Cerebellar nuclear complex (tissue), 1 donor: ENCODE measurements around the gene TTC34.
"Not testable (repeated sequence)": the region's sequence is repeated elsewhere in the genome, so short reads cannot be mapped to it uniquely, and the experiment has no call there.

ENCODE experiments used
- DNase-seq, 2 experiments: peaks; one replicate each; lab custom pipeline; 2025; lab: John Stamatoyannopoulos, UW

Gene TTC34

DNA sequence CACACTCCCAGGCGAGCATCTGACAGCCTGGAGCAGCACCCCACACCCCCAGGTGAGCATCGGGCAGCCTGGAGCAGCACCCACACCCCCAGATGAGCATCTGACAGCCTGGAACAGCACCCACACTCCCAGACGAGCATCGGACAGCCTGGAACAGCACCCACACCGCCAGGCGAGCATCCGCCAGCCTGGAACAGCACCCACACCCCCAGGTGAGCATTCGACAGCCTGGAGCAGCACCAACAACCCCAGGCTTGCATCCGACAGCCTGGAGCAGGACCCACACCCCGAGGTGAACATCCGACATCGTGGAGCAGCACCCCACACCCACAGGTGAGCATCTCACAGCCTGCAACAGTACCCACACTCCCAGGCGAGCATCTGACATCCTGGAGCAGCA is 42.1 kb downstream of the TTC34 start:
- DNase-seq = not testable (repeated sequence)

DNA sequence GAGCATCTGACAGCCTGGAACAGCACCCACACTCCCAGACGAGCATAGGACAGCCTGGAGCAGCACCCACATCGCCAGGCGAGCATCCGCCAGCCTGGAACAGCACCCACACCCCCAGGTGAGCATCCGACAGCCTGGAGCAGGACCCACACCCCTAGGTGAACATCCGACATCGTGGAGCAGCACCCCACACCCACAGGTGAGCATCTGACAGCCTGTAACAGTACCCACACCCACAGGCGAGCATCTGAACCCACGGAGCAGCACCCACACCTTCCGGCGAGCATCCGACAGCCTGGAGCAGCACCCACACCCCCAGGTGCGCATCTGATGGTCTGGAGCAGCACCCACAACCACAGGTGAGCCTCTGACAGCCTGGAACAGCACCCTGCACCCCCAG is 44.0 kb downstream of the TTC34 start:
- not testable (repeated sequence) for DNase-seq

DNA sequence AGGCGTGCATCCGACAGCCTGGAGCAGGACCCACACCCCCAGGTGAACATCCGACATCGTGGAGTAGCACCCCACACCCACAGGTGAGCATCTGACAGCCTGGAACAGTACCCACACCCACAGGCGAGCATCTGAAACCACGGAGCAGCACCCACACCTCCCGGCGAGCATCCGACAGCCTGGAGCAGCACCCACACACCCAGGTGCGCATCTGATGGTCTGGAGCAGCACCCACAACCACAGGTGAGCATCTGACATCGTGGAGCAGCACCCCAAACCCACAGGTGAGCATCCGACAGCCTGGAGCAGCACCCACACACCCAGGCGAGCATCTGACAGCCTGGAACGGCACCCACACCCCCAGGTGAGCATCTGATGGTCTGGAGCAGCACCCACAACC is 46.1 kb downstream of the TTC34 start:
- DNase-seq = not testable (repeated sequence)

DNA sequence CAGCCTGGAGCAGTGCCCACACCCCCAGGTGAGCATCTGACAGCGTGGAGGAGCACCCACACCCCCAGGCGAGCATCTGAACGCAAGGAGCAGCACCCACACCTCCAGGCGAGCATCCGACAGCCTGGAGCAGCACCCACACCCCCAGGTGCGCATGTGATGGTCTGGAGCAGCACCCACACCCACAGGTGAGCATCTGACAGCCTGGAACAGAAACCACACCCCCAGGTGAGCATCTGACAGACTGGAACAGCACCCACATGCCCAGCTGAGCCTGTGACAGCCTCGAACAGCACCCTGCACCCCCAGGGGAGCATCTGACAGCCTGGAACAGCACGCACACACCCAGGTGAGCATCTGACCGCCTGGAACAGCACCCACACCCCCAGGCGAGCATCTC is 46.9 kb downstream of the TTC34 start:
- not testable (repeated sequence) for DNase-seq

DNA sequence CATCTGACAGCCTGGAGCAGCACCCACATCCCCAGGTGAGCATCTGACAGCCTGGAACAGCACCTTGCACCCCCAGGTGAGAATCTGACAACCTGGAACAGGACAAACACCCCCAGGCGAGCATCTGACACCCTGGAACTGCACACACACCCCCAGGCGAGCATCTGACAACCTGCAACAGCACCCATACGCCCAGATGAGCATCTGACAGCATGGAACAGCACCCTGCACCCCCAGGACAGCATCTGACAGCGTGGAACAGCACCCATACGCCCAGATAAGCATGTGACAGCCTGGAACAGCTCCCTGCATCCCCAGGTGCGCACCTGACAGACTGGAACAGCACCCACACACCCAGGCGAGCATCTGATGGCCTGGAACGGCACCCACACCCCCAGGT is 49.0 kb downstream of the TTC34 start:
- not testable (repeated sequence) for DNase-seq

DNA sequence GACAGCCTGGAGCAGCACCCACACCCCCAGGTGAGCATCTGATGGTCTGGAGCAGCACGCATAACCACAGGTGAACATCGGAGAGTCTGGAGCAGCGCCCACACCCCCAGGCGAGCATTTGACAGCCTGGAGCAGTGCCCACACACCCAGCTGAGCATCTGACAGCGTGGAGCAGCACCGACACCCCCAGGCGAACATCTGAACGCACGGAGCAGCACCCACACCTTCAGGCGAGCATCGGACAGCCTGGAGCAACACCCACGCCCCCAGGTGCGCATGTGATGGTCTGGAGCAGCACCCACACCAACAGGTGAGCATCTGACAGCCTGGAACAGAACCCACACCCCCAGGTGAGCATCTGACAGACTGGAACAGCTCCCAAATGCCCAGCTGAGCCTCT is 49.6 kb downstream of the TTC34 start:
- DNase-seq = not testable (repeated sequence)

DNA sequence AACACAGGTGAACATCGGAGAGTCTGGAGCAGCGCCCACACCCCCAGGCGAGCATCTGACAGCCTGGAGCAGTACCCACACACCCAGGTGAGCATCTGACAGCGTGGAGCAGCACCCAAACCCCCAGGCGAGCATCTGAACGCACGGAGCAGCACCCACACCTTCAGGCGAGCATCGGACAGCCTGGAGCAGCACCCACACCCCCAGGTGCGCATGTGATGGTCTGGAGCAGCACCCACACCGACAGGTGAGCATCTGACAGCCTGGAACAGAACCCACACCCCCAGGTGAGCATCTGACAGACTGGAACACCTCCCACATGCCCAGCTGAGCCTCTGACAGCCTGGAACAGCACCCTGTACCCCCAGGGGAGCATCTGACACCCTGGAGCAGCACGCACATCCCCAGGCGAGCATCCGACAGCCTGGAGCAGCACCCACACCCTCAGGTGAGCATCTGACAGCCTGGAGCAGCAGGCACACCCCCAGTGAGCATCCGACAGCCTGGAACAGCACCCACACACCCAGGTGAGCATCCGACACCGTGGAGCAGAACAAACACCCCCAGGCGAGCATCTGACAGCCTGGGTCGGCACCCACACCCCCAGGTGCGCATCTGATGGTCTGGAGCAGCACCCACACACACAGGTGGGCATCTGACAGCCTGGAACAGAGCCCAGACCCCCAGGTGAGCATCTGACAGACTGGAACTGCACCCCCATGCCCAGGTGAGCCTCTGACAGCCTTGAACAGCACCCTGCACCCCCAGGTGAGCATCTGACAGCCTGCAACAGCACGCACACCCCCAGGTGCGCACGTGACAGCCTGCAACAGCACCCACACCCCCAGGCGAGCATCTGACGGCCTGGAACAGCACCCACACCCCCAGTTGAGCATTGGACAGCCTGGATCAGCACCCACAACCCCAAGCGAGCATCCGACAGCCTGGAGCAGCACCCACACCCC is 50.4 kb downstream of the TTC34 start:
- not testable (repeated sequence) for DNase-seq

DNA sequence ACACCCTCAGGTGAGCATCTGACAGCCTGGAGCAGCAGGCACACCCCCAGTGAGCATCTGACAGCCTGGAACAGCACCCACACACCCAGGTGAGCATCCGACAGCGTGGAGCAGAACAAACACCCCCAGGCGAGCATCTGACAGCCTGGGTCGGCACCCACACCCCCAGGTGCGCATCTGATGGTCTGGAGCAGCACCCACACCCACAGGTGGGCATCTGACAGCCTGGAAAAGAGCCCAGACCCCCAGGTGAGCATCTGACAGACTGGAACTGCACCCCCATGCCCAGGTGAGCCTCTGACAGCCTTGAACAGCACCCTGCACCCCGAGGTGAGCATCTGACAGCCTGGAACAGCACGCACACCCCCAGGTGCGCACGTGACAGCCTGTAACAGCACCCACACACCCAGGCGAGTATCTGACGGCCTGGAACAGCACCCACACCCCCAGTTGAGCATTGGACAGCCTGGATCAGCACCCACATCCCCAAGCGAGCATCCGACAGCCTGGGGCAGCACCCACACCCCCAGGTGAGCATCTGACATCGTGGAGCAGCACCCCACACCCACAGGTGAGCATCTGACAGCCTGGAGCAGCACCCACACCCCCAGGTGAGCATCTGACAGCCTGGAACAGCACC is 51.3 kb downstream of the TTC34 start:
- DNase-seq = not testable (repeated sequence)

DNA sequence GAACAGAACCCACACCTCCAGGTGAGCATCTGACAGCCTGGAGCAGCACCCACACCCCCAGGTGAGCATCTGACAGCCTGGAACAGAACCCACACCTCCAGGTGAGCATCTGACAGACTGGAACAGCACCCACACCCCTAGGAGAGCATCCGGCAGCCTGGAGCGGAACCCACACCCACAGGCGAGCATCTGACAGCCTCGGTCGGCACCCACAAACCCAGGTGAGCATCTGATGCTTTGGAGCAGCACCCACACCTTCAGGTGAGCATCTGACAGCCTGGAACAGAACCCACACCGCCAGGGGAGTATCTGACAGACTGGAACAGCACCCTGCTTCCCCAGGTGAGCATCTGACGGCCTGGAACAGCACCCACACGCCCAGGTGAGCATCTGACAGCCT is 52.9 kb downstream of the TTC34 start:
- not testable (repeated sequence) for DNase-seq

DNA sequence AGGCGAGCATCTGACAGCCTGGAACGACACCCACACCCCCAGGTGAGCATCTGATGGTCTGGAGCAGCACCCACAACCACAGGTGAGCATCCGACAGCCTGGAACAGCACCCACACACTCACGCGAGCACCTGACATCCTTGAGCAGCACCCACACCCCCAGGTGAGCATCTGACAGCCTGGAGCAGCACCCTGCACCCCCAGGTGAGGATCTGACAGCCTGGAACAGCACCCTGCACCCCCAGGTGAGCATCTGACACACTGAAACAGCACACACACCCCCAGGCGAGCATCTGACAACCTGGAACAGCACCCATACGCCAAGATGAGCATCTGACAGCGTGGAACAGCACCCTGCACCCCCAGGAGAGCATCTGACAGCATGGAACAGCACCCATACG is 106.7 kb downstream of the TTC34 start:
- DNase-seq = not testable (repeated sequence)

DNA sequence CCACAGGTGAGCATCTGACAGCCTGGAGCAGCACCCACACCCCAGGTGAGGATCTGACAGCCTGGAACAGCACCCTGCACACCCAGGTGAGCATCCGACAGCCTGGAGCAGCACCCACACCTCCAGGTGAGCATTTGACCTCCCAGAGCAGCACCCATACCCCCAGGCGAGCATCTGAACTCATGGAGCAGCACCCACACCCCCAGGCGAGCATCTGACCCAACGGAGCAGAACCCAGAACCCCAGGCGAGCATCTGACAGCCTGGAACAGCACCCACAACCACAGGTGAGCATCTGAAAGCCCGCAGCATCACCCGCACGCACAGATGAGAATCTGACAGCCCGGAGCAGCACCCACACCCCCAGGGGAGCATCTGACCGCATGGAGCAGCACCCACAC is 111.3 kb downstream of the TTC34 start:
- not testable (repeated sequence) for DNase-seq

DNA sequence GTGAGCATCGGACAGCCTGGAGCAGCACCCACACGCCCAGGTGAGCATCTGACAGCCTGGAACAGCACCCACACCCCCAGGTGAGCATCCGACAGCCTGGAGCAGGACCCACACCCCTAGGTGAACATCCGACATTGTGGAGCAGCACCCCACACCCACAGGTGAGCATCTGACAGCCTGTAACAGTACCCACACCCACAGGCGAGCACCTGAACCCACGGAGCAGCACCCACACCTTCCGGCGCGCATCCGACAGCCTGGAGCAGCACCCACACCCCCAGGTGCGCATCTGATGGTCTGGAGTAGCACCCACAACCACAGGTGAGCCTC is 113.2 kb downstream of the TTC34 start:
- DNase-seq = not testable (repeated sequence)

DNA sequence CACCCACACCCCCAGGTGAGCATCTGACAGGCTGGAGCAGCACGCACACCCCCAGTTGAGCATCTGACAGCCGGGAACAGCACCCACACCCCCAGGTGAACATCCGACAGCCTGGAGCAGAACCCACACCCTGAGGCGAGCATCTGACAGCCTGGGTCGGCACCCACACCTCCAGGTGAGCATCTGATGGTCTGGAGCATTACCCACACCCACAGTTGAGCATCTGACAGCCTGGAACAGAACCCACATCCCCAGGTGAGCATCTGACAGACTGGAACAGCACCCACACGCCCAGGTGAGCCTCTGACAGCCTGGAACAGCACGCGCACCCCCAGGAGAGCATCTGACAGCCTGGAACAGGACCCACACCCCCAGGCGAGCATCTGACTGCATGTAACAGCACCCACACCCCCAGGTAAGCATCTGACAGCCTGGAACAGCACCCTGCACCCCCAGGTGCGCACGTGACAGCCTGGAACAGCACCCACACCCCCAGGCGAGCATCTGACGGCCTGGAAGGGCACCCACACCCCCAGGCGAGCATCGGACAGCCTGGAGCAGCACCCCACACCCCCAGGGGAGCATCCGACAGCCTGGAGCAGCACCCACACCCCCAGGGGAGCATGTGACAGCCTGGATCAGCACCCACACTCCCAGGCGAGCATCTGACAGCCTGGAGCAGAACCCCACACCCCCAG is 113.7 kb downstream of the TTC34 start:
- not testable (repeated sequence) for DNase-seq

DNA sequence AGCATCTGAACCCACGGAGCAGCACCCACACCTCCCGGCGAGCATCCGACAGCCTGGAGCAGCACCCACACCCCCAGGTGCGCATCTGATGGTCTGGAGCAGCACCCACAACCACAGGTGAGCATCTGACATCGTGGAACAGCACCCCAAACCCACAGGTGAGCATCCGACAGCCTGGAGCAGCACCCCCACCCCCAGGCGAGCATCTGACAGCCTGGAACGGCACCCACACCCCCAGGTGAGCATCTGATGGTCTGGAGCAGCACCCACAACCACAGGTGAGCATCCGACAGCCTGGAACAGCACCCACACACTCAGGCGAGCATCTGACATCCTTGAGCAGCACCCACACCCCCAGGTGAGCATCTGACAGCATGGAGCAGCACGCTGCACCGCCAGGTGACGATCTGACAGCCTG is 114.3 kb downstream of the TTC34 start:
- DNase-seq = not testable (repeated sequence)

DNA sequence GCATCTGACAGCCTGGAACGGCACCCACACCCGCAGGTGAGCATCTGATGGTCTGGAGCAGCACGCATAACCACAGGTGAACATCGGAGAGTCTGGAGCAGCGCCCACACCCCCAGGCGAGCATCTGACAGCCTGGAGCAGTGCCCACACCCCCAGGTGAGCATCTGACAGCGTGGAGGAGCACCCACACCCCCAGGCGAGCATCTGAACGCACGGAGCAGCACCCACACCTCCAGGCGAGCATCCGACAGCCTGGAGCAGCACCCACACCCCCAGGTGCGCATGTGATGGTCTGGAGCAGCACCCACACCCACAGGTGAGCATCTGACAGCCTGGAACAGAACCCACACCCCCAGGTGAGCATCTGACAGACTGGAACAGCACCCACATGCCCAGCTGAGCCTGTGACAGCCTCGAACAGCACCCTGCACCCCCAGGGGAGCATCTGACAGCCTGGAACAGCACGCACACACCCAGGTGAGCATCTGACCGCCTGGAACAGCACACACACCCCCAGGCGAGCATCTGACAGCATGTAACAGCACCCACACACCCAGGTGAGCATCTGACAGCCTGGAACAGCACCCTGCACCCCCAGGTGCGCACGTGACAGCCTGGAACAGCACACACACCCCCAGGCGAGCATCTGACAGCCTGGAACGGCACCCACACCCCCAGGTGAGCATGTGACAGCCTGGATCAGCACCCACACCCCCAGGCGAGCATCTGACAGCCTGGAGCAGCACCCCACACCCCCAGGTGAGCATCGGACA is 115.2 kb downstream of the TTC34 start:
- DNase-seq = not testable (repeated sequence)

DNA sequence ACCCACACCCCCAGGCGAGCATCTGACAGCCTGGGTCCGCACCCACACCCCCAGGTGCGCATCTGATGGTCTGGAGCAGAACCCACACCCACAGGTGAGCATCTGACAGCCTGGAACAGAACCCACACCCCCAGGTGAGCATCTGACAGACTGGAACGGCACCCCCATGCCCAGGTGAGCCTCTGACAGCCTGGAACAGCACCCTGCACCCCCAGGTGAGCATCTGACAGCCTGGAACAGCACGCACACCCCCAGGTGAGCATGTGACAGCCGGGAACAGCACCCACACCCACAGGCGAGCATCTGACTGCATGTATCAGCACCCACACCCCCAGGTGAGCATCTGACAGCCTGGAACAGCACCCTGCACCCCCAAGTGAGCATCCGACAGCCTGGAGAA is 115.8 kb downstream of the TTC34 start:
- not testable (repeated sequence) for DNase-seq

DNA sequence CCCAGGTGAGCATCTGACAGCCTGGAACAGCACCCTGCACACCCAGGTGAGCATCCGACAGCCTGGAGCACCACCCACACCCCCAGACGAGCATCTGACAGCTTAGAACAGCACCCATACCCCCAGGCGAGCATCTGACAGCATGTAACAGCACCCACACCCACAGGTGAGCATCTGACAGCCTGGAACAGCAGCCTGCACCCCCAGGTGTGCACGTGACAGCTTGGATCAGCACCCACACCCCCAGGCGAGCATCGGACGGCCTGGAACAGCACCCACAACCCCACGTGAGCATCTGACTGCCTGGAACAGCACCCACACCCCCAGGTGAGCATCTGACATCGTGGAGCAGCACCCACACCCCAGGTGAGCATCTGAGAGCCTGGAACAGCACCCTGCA is 116.6 kb downstream of the TTC34 start:
- DNase-seq = not testable (repeated sequence)

DNA sequence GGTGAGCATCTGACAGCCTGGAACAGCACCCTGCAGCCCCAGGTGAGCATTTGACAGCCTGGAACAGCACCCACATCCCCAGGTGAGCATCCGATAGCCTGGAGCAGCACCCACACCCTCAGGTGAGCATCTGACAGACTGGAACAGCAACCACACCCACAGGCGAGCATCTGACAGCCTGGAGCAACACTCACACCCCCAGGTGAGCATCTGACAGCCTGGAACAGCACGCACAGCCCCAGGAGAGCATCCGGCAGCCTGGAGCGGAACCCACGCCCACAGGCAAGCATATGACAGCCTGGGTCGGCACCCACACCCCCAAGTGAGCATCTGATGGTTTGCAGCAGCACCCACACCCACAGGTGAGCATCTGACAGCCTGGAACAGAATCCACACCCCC is 117.5 kb downstream of the TTC34 start:
- DNase-seq = peak in 1 of 2 experiments; percentile 28

DNA sequence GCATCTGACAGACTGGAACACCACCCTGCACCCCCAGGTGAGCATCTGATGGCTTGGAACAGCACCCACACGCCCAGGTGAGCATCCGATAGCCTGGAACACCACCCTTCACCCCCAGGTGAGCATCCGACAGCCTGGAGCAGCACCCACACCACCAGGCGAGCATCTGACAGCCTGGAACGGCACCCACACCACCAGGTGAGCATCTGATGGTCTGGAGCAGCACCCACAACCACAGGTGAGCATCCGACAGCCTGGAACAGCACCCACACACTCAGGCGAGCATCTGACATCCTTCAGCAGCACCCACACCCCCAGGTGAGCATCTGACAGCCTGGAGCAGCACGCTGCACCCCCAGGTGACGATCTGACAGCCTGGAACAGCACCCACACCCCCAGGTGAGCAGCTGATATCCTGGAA is 118.2 kb downstream of the TTC34 start:
- DNase-seq = not testable (repeated sequence)

DNA sequence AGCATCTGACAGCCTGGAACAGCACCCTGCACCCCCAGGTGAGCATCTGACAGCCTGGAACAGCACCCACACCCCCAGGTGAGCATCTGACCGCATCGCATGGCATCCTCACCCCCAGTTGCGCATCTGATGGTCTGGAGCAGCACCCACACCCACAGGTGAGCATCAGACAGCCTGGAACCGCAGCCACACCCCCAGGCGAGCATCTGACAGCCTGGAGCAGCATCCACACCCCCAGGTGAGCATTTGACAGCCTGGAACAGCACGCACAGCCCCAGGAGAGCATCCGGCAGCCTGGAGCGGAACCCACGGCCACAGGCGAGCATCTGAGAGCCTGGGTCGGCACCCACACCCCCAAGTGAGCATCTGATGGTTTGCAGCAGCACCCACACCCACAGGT is 118.6 kb downstream of the TTC34 start:
- DNase-seq = not testable (repeated sequence)

DNA sequence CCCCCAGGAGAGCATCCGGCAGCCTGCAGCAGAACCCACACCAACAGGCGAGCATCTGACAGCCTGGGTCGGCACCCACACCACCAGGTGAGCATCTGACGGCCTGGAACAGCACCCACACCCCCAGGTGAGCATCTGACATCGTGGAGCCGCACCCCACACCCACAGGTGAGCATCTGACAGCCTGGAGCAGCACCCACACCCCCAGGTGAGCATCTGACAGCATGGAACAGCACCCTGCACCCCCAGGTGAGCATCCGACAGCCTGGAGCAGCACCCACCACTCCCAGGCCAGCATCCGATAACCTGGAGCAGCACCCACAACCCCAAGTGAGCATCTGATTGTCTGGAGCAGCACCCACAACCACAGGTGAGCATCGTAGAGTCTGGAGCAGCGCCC is 124.8 kb downstream of the TTC34 start:
- not testable (repeated sequence) for DNase-seq

DNA sequence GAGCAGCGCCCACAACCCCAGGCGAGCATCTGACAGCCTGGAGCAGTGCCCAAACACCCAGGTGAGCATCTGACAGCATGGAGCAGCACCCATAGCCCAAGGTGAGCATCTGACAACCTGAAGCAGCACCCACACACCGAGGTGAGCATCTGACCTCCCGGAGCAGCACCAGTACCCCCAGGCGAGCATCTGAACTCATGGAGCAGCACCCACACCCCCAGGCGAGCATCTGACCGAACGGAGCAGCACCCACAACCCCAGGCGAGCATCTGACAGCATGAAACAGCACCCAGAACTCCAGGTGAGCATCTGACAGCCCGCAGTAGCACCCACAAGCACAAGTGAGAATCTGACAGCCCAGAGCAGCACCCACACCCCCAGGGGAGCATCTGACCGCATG is 129.8 kb downstream of the TTC34 start:
- DNase-seq = not testable (repeated sequence)
